Measurements from ENCODE around the gene GABPB2. TPM values are rescaled to one million over a fixed set of nuclear protein-coding genes. Genes with fewer than 3 reads are reported as not detected.
A peak's percentile ranks its signal among the peaks of the same experiment; 100 is the strongest.

Gene GABPB2
- polyA plus RNA-seq, 1 of the 3 experiments (the other 2 are of a cell fraction) = 2.4 TPM

DNA sequence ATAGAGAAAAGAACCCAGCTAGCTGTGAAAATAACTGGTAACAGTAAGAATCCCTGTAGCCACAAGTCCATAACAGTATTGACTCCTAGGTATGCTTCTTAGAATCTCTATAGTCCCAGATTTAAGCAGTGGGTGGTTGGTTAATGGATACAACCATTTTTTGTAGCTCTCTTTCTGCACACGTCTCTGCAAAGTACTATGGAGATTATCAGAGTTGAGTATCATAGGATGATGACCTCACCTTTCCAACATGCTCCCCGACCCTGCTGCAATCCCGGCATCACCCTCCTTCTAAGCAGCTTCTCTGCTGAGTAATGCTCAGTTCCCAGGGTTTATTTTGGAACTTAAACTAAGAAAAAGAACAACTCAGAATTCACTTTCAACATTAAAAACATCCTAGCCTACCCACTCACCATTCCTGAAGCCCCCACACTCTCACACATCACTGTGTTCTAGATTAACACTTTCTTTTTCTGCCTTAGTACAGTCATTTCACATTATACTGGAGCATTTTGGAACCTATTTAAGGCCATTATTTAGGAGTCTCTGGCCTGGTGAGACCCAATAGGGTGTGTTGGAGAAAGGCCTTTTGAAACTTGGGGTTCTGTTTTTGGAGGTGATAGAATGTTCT, 7.7 kb upstream of the GABPB2 start (continued):
- TF ChIP-seq, protein P1, sequence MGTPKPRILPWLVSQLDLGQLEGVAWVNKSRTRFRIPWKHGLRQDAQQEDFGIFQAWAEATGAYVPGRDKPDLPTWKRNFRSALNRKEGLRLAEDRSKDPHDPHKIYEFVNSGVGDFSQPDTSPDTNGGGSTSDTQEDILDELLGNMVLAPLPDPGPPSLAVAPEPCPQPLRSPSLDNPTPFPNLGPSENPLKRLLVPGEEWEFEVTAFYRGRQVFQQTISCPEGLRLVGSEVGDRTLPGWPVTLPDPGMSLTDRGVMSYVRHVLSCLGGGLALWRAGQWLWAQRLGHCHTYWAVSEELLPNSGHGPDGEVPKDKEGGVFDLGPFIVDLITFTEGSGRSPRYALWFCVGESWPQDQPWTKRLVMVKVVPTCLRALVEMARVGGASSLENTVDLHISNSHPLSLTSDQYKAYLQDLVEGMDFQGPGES (IDR thresholded peaks at IDR 0.05; ENCODE audit: low read depth, low read length) = no peak
- TF ChIP-seq SIN3A (IDR thresholded peaks at IDR 0.05; ENCODE audit: borderline replicate concordance, low read depth, low read length) (no peak), YY1 (IDR thresholded peaks at IDR 0.05; ENCODE audit: low read depth) (no peak), TAF1 (IDR thresholded peaks at IDR 0.05; ENCODE audit: borderline replicate concordance, low read depth, low read length) (0 out of 2 replicates have a peak, but pooled peaks have one; percentile 31), FOSL2 (IDR thresholded peaks at IDR 0.05; ENCODE audit: borderline replicate concordance, low read depth) (peak; percentile 59; the same call in 1 of the 2 replicates), FOXM1 (IDR thresholded peaks at IDR 0.05; ENCODE audit: low read depth) (no peak), TEAD4 (IDR thresholded peaks at IDR 0.05; ENCODE audit: borderline replicate concordance, insufficient read depth) (no peak), POLR2AphosphoS5 (IDR thresholded peaks at IDR 0.05; ENCODE audit: low read depth, low read length) (peak; percentile 28; the same call in 1 of the 2 replicates), RCOR1 (IDR thresholded peaks at IDR 0.05; ENCODE audit: low read length) (no peak), JUND (IDR thresholded peaks at IDR 0.05) (peak; percentile 40; the same call in 1 of the 2 replicates)
- TF ChIP-seq, protein P2, sequence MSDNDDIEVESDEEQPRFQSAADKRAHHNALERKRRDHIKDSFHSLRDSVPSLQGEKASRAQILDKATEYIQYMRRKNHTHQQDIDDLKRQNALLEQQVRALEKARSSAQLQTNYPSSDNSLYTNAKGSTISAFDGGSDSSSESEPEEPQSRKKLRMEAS (IDR thresholded peaks at IDR 0.05; ENCODE audit: low read depth) = peak; percentile 57; the same call in 1 of the 2 replicates
- TF ChIP-seq, protein P3, sequence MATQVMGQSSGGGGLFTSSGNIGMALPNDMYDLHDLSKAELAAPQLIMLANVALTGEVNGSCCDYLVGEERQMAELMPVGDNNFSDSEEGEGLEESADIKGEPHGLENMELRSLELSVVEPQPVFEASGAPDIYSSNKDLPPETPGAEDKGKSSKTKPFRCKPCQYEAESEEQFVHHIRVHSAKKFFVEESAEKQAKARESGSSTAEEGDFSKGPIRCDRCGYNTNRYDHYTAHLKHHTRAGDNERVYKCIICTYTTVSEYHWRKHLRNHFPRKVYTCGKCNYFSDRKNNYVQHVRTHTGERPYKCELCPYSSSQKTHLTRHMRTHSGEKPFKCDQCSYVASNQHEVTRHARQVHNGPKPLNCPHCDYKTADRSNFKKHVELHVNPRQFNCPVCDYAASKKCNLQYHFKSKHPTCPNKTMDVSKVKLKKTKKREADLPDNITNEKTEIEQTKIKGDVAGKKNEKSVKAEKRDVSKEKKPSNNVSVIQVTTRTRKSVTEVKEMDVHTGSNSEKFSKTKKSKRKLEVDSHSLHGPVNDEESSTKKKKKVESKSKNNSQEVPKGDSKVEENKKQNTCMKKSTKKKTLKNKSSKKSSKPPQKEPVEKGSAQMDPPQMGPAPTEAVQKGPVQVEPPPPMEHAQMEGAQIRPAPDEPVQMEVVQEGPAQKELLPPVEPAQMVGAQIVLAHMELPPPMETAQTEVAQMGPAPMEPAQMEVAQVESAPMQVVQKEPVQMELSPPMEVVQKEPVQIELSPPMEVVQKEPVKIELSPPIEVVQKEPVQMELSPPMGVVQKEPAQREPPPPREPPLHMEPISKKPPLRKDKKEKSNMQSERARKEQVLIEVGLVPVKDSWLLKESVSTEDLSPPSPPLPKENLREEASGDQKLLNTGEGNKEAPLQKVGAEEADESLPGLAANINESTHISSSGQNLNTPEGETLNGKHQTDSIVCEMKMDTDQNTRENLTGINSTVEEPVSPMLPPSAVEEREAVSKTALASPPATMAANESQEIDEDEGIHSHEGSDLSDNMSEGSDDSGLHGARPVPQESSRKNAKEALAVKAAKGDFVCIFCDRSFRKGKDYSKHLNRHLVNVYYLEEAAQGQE (IDR thresholded peaks at IDR 0.05; ENCODE audit: low read depth, low read length) = no peak
- TF ChIP-seq, protein P4, sequence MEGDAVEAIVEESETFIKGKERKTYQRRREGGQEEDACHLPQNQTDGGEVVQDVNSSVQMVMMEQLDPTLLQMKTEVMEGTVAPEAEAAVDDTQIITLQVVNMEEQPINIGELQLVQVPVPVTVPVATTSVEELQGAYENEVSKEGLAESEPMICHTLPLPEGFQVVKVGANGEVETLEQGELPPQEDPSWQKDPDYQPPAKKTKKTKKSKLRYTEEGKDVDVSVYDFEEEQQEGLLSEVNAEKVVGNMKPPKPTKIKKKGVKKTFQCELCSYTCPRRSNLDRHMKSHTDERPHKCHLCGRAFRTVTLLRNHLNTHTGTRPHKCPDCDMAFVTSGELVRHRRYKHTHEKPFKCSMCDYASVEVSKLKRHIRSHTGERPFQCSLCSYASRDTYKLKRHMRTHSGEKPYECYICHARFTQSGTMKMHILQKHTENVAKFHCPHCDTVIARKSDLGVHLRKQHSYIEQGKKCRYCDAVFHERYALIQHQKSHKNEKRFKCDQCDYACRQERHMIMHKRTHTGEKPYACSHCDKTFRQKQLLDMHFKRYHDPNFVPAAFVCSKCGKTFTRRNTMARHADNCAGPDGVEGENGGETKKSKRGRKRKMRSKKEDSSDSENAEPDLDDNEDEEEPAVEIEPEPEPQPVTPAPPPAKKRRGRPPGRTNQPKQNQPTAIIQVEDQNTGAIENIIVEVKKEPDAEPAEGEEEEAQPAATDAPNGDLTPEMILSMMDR (IDR thresholded peaks at IDR 0.05) = no peak

Measured in SK-N-SH (cell line).